H1 (cell line): ENCODE results near the gene GSG1L. TPM values are rescaled to one million over a fixed set of nuclear protein-coding genes. Genes with fewer than 3 reads are reported as not detected.

ENCODE experiments used
- CTCF ChIA-PET: fragments of 300-600 bp; sonication (Branson Sonifier 250); formaldehyde crosslinking; loops from one replicate; lab custom pipeline; 2021; ENCODE audit not compliant: partially characterized antibody; lab: Charles Lee
- POLR2A ChIA-PET: fragments of 300-600 bp; sonication (Branson Sonifier 250); formaldehyde crosslinking; loops from one replicate; lab custom pipeline; 2021; ENCODE audit warnings: inconsistent platforms; ENCODE audit not compliant: partially characterized antibody; lab: Charles Lee
- DNase-seq, 2 experiments: peaks; one replicate each; pipeline versions ENCODE4 v3.0.0 to v3.0.0-alpha.2; 2010 to 2022; ENCODE audit warnings: low spot score in 2 of 2, low read depth in 1 of 2, mixed read lengths in 1 of 2
- FAIRE-seq: peaks from 2 replicates; lab custom pipeline; 2011; peaks lifted over from hg19 to GRCh38; lab: Jason Lieb, UNC
- H2AFZ ChIP-seq: 2 replicates; pipeline ENCODE4 v1.8.1; 2012; ENCODE audit warnings: low read length, inconsistent platforms
- H2AK5ac ChIP-seq: 2 replicates; pipeline ENCODE4 v1.6.1; 2013; ENCODE audit warnings: low read depth, low read length
- H2BK120ac ChIP-seq: replicated peaks from 2 replicates; pipeline ENCODE3; 2013; ENCODE audit warnings: low read depth, low read length, inconsistent platforms
- H2BK12ac ChIP-seq: 2 replicates; pipeline ENCODE4 v1.6.1; 2013; ENCODE audit warnings: low read depth, low read length
- H2BK15ac ChIP-seq: 2 replicates; pipeline ENCODE4 v1.6.1; 2013; ENCODE audit warnings: low read length
- H2BK20ac ChIP-seq: 2 replicates; pipeline ENCODE4 v1.6.1; 2013; ENCODE audit warnings: low read length
- H2BK5ac ChIP-seq: 2 replicates; pipeline ENCODE4 v1.6.1; 2013; ENCODE audit warnings: low read depth, low read length
- H3K14ac ChIP-seq: 2 replicates; pipeline ENCODE4 v1.6.1; 2013; ENCODE audit warnings: inconsistent platforms; ENCODE audit not compliant: insufficient read length
- H3K18ac ChIP-seq: 2 replicates; pipeline ENCODE4 v1.6.1; 2013; ENCODE audit warnings: low read length; ENCODE audit errors: extremely low read depth
- H3K23ac ChIP-seq: 2 replicates; pipeline ENCODE4 v1.6.1; 2013; ENCODE audit warnings: inconsistent platforms; ENCODE audit not compliant: insufficient read length
- H3K23me2 ChIP-seq: 2 replicates; pipeline ENCODE4 v1.6.1; 2013; ENCODE audit warnings: low read depth, low read length
- H3K27ac ChIP-seq: 2 replicates; pipeline ENCODE4 v1.6.1; 2011; ENCODE audit warnings: low read depth, low read length, inconsistent platforms
- H3K27me3 ChIP-seq, 4 experiments: replicated peaks in 1 of 4; 1 replicate in 1 of 4; 2 replicates in 3 of 4; pipeline versions ENCODE4 v1.6.1 to v1.8.1; 2011 to 2013; ENCODE audit warnings: low read length in 3 of 4, mild to moderate bottlenecking in 3 of 4, inconsistent platforms in 2 of 4, mixed read lengths in 2 of 4, moderate library complexity in 1 of 4; ENCODE audit not compliant: control insufficient read depth in 3 of 4, insufficient read depth in 3 of 4; ENCODE audit errors: extremely low read depth in 1 of 4
- H3K36me3 ChIP-seq, 4 experiments: 2 replicates each; pipeline versions ENCODE4 v1.6.1 to v1.8.1; 2011 to 2013; ENCODE audit warnings: mild to moderate bottlenecking in 4 of 4, low read length in 3 of 4, moderate library complexity in 2 of 4, control low read depth in 1 of 4, inconsistent platforms in 1 of 4; ENCODE audit not compliant: insufficient read depth in 4 of 4, control insufficient read depth in 2 of 4
- H3K4ac ChIP-seq: replicated peaks from 2 replicates; pipeline ENCODE3; 2013; ENCODE audit warnings: low read length, low read depth, mixed read lengths, inconsistent platforms; ENCODE audit not compliant: insufficient read length
- H3K4me1 ChIP-seq, 4 experiments: replicated peaks in 1 of 4; 1 replicate in 1 of 4; 2 replicates in 3 of 4; pipeline versions ENCODE4 v1.6.1 to v1.8.1; 2011 to 2013; ENCODE audit warnings: low read length in 3 of 4, inconsistent platforms in 2 of 4, mixed read lengths in 1 of 4; ENCODE audit not compliant: insufficient read depth in 4 of 4, control insufficient read depth in 3 of 4
- H3K4me2 ChIP-seq, 2 experiments: 2 replicates each; pipeline versions ENCODE4 v1.6.1 to v1.8.1; 2011 to 2013; ENCODE audit warnings: low read depth in 2 of 2, low read length in 2 of 2, control low read depth in 1 of 2, inconsistent platforms in 1 of 2, mild to moderate bottlenecking in 1 of 2; ENCODE audit not compliant: insufficient read depth in 1 of 2
- H3K4me3 ChIP-seq, 4 experiments: fragments of 200-600, 300-600 bp in 1 of 4; sonication (generic), shearing (Covaris generic), sonication (Bioruptor Twin) in 1 of 4; 2 replicates each; pipeline versions ENCODE4 v1.5.1 to v1.8.1; 2011 to 2016; ENCODE audit warnings: low read length in 4 of 4, low read depth in 3 of 4, control low read depth in 2 of 4, inconsistent platforms in 2 of 4, mild to moderate bottlenecking in 2 of 4, mixed read lengths in 1 of 4, moderate library complexity in 1 of 4; ENCODE audit not compliant: insufficient read depth in 2 of 4; ENCODE audit errors: extremely low read depth in 1 of 4
- H3K56ac ChIP-seq: replicated peaks from 2 replicates; pipeline ENCODE3; 2013; ENCODE audit warnings: low read depth, mild to moderate bottlenecking, mixed read lengths, low read length, inconsistent platforms; ENCODE audit not compliant: insufficient read length
- H3K79me1 ChIP-seq: 2 replicates; pipeline ENCODE4 v1.6.1; 2013; ENCODE audit warnings: low read depth, low read length, control low read depth
- H3K79me2 ChIP-seq, 2 experiments: 2 replicates each; pipeline versions ENCODE4 v1.6.1 to v1.8.1; 2012 to 2013; ENCODE audit warnings: low read length in 2 of 2, mild to moderate bottlenecking in 2 of 2, inconsistent platforms in 1 of 2; ENCODE audit not compliant: insufficient read depth in 2 of 2, control insufficient read depth in 1 of 2
- H3K9ac ChIP-seq, 4 experiments: replicated peaks in 1 of 4; 1 replicate in 1 of 4; 2 replicates in 3 of 4; pipeline versions ENCODE4 v1.6.1 to v1.8.1; 2011 to 2013; ENCODE audit warnings: low read depth in 3 of 4, low read length in 3 of 4, control low read depth in 2 of 4, mild to moderate bottlenecking in 2 of 4, moderate library complexity in 2 of 4, inconsistent platforms in 1 of 4; ENCODE audit errors: extremely low read depth in 1 of 4
- H3K9me3 ChIP-seq, 2 experiments: 2 replicates each; pipeline versions ENCODE4 v1.6.1 to v1.8.1; 2012 to 2013; ENCODE audit warnings: mild to moderate bottlenecking in 2 of 2, moderate library complexity in 2 of 2, control low read depth in 1 of 2, inconsistent platforms in 1 of 2, low read depth in 1 of 2, low read length in 1 of 2, mixed read lengths in 1 of 2; ENCODE audit not compliant: insufficient read depth in 2 of 2
- H4K20me1 ChIP-seq, 2 experiments: replicated peaks in 1 of 2; 2 replicates each; pipeline versions ENCODE3 to v1.8.1; 2011 to 2013; ENCODE audit warnings: inconsistent platforms in 2 of 2, low read length in 2 of 2, mild to moderate bottlenecking in 1 of 2; ENCODE audit not compliant: insufficient read depth in 2 of 2, control insufficient read depth in 1 of 2
- H4K5ac ChIP-seq: 2 replicates; pipeline ENCODE4 v1.6.1; 2013; ENCODE audit warnings: low read length, low read depth, mixed read lengths, inconsistent platforms; ENCODE audit not compliant: insufficient read length
- H4K8ac ChIP-seq: 2 replicates; pipeline ENCODE4 v1.8.0; 2013; ENCODE audit warnings: mild to moderate bottlenecking, moderate library complexity, low read length, inconsistent platforms; ENCODE audit not compliant: insufficient read depth; ENCODE audit errors: extremely low read depth
- H4K91ac ChIP-seq: replicated peaks from 2 replicates; pipeline ENCODE3; 2013; ENCODE audit warnings: low read length, mixed read lengths, inconsistent platforms; ENCODE audit not compliant: insufficient read length
- SIN3A ChIP-seq, 2 experiments: IDR thresholded peaks in 1 of 2; conservative IDR thresholded peaks in 1 of 2; 2 replicates each; pipeline ENCODE4 v1.6.1; 2011 to 2012; ENCODE audit warnings: low read length in 2 of 2, improper control_type of control experiment in 1 of 2, low read depth in 1 of 2, mild to moderate bottlenecking in 1 of 2
- WGBS, 2 experiments: shearing (Covaris generic) in 1 of 2; methylation state at CpG; one replicate each; pipeline versions ENCODE4 v1.1.6 to v1.1.7; 2013 to 2015; ENCODE audit warnings: low lambda C conversion rate in 2 of 2, mixed read lengths in 2 of 2, inconsistent platforms in 1 of 2, low coverage in 1 of 2, missing lambda C conversion rate in 1 of 2; ENCODE audit not compliant: insufficient replicate concordance in 2 of 2, insufficient coverage in 1 of 2, insufficient read length in 1 of 2; ENCODE audit errors: extremely low coverage in 1 of 2, missing lambda C conversion rate in 1 of 2; 5-methylcytosine and 5-hydroxymethylcytosine counted together
- polyA plus RNA-seq, 7 experiments: library from polyadenylated mRNA; depleted of rRNA in 3 of 7; stranded (reverse) in 5 of 7; unstranded in 2 of 7; fragments of >200 nt in 5 of 7; fragments of 200-250 nt in 2 of 7; gene quantifications; 1 replicate in 5 of 7; 2 replicates in 1 of 7; 4 replicates in 1 of 7; pipeline versions ENCODE4 v1.2.1 to v1.2.3, GENCODE V29; 2011 to 2013; ENCODE audit warnings: missing spikeins in 2 of 7, mixed read lengths in 2 of 7
- total RNA-seq: library from RNA; stranded (reverse); fragmentation: NEBNext Ultra II Directional; extraction: Animal tissue kit (Norgen Biotek cat#: 25700); gene quantifications from 2 replicates; pipeline ENCODE4 v1.2.1, GENCODE V29; 2021

GSG1L gene
- total and polyA plus RNA-seq, 2 of the 8 experiments (the other 6 are each of a cell fraction or from before 2014, with no cell fraction given): 0.71 to 1.1 TPM

DNA sequence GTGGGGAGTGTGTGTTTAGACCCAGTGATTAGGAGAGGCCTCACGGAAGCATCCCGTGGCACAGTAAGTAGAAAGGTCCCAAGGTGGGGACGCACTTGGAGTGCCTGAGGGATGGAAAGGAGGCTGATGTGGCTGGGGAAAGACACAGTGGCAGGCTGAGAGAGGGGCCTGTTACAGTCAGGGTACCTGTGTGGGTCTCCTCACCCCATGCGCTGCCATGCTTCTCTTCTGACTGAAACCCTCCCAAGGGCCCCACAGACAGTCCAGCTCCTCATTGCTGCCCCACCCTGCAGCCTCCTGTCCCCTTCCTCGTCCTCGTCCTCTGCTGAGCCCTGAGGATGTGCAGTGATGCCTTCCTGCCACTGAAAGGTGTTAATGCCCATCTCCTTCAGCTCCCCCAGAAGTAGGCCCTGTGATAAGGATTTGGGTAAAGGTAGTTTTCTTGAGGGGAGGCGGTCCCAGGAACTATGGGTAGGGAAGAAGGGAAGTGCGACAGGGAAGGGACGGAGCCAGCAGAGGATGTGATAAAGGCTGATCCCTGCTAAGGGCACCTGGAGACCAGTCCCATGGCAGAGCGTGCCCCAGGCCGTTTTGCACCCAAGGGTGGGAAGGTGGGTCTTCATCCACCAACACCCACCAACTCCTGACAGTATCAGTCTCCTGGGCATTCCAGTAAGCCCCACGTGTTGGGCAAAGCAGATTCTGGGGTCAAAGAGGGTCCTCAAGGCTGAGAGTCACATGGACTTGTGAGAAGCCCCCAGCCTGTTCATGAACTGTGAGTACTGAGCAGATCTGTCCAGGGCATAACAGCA lies 237.2 kb downstream of the GSG1L start:
- no peak overlapping the region for H2BK20ac ChIP-seq
- DNase-seq: no peak
- peaks cover 0 to 3% of the 10 kb centered on the region in 2 experiments for H4K20me1 ChIP-seq
- no peaks in the 10 kb centered on the region for H3K79me2 ChIP-seq
- CTCF ChIA-PET: interaction anchor here (1.0 to 2.8 kb wide), 4 partner anchors 18 to 134 kb away, joined by 3 to 10 read pairs (median 4); no protein-coding TSS in a partner anchor
- no peak overlapping the region for H3K14ac ChIP-seq
- POLR2A ChIA-PET: no interaction called here
- H3K4me3 ChIP-seq: no peak overlapping the region
- no peaks in the 10 kb centered on the region for H3K27me3 ChIP-seq
- no peak overlapping the region for H3K18ac ChIP-seq
- no peak overlapping the region; the same call in 1 of the 2 replicates for H4K8ac ChIP-seq
- H3K23ac ChIP-seq: no peak overlapping the region
- H3K9ac ChIP-seq: no peak overlapping the region
- H3K56ac ChIP-seq: no peak overlapping the region
- H3K27ac ChIP-seq: no peak overlapping the region
- no peaks in the 10 kb centered on the region; a peak in 1 of 7 replicates for H3K4me1 ChIP-seq
- H3K23me2 ChIP-seq: peaks cover 7% of the 10 kb centered on the region; the same call in 1 of the 2 replicates
- no peak overlapping the region for H2BK15ac ChIP-seq
- no peak overlapping the region for H3K4ac ChIP-seq
- H3K9me3 ChIP-seq: peaks cover 5 to 10% of the 10 kb centered on the region in 2 experiments; a peak in 2 of 4 replicates
- no peak for TF ChIP-seq SIN3A (conservative IDR thresholded peaks at IDR 0.05 in 1 of 2, IDR thresholded peaks at IDR 0.05 in 1 of 2; ENCODE audit: low read depth in 1 of 2, low read length in 2 of 2)
- FAIRE-seq: no peak
- no peak overlapping the region for H4K91ac ChIP-seq
- no peak overlapping the region for H2BK120ac ChIP-seq
- WGBS, 2 experiments: 93% methylated on average over 11 of the region's 12 CpGs; no CpG with 5 or more reads in 1 of the 2 experiments
- H4K5ac ChIP-seq: no peak overlapping the region
- H3K4me2 ChIP-seq: no peak overlapping the region
- no peak overlapping the region for H2BK5ac ChIP-seq
- H2AK5ac ChIP-seq: no peak overlapping the region
- no peaks in the 10 kb centered on the region for H3K79me1 ChIP-seq
- no peak overlapping the region for H2AFZ ChIP-seq
- no peaks in the 10 kb centered on the region for H3K36me3 ChIP-seq
- no peak overlapping the region for H2BK12ac ChIP-seq
